Neural cell (in vitro differentiated cells): ENCODE measurements around the gene LRRC34.

Experiments used
- EP300 ChIP-seq: fragments of 450-650 bp; conservative IDR thresholded peaks from 2 replicates; pipeline ENCODE4 v1.6.1; 2014; ENCODE audit warnings: antibody characterized with exemption, mild to moderate bottlenecking, moderate library complexity; ENCODE audit not compliant: poor library complexity, severe bottlenecking
- POLR2AphosphoS5 ChIP-seq: IDR thresholded peaks from 2 replicates; pipeline ENCODE4 v1.6.1; 2012
- TAF1 ChIP-seq: IDR thresholded peaks from 2 replicates; pipeline ENCODE4 v1.6.1; 2012; ENCODE audit warnings: low read depth
- TF ChIP-seq, protein P1 (sequence below): fragments of 450-650 bp; IDR thresholded peaks from 2 replicates; pipeline ENCODE4 v1.5.1; 2014; ENCODE audit warnings: antibody characterized with exemption, mild to moderate bottlenecking, moderate library complexity; ENCODE audit not compliant: poor library complexity, severe bottlenecking

- TF ChIP-seq EP300, result no peak
- TF ChIP-seq, protein P1, sequence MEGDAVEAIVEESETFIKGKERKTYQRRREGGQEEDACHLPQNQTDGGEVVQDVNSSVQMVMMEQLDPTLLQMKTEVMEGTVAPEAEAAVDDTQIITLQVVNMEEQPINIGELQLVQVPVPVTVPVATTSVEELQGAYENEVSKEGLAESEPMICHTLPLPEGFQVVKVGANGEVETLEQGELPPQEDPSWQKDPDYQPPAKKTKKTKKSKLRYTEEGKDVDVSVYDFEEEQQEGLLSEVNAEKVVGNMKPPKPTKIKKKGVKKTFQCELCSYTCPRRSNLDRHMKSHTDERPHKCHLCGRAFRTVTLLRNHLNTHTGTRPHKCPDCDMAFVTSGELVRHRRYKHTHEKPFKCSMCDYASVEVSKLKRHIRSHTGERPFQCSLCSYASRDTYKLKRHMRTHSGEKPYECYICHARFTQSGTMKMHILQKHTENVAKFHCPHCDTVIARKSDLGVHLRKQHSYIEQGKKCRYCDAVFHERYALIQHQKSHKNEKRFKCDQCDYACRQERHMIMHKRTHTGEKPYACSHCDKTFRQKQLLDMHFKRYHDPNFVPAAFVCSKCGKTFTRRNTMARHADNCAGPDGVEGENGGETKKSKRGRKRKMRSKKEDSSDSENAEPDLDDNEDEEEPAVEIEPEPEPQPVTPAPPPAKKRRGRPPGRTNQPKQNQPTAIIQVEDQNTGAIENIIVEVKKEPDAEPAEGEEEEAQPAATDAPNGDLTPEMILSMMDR, result no peak
- TF ChIP-seq TAF1, result no peak
- TF ChIP-seq POLR2AphosphoS5, result no peak
Measured at GRCh38 chr3:169764882-169765612, 47.7 kb downstream of the LRRC34 start, which contains the start of gene TERC.
